T-cell (primary cell): ENCODE results near the gene PITPNC1. TPM values are rescaled to one million over a fixed set of nuclear protein-coding genes. Genes with fewer than 3 reads are reported as not detected.

Experiments used
- ATAC-seq, 4 experiments: fragments of 200-7000 bp in 3 of 4; fragments of 150-1000 bp in 1 of 4; cut with Tn5 transposase; replicated peaks in 1 of 4; 1 replicate in 3 of 4; 2 replicates in 1 of 4; pipeline ENCODE4 v1.10.0; 2021; ENCODE audit warnings: moderate library complexity in 3 of 4, mild to moderate bottlenecking in 2 of 4, moderate number of reproducible peaks in 1 of 4
- CTCF ChIA-PET, 2 donors: fragments of 300-600 bp; sonication (Branson Sonifier 250); formaldehyde crosslinking; loops; one replicate each; lab custom pipeline; 2022; ENCODE audit warnings: antibody characterized with exemption in 2 of 2; lab: Charles Lee
- POLR2A ChIA-PET, 2 donors: fragments of 300-600 bp; sonication (Branson Sonifier 250); formaldehyde crosslinking; loops; one replicate each; lab custom pipeline; 2022; ENCODE audit warnings: antibody characterized with exemption in 2 of 2; lab: Charles Lee
- DNase-seq, 35 experiments: peaks; one replicate each; pipeline versions ENCODE4 v3.0.0 to v3.0.0-alpha.2; 2013 to 2023
- H3K27ac ChIP-seq: one replicate; pipeline ENCODE4 v1.5.1; 2013; ENCODE audit warnings: low read length
- H3K27me3 ChIP-seq, 2 experiments: replicated peaks in 1 of 2; 1 replicate in 1 of 2; 2 replicates in 1 of 2; pipeline versions ENCODE4 v1.6.1 to v1.7.0; 2013; ENCODE audit warnings: low read length in 1 of 2, mixed read lengths in 1 of 2; ENCODE audit not compliant: control insufficient read depth in 2 of 2, insufficient read depth in 2 of 2; ENCODE audit errors: extremely low read depth in 1 of 2
- H3K36me3 ChIP-seq, 2 donors: 1 replicate in 1 of 2; 2 replicates in 1 of 2; pipeline versions ENCODE4 v1.6.1 to v1.7.0; 2013; ENCODE audit warnings: low read length in 1 of 2; ENCODE audit not compliant: control insufficient read depth in 2 of 2, insufficient read depth in 1 of 2; ENCODE audit errors: extremely low read depth in 1 of 2
- H3K4me1 ChIP-seq, 2 experiments: 1 replicate in 1 of 2; 2 replicates in 1 of 2; pipeline versions ENCODE4 v1.6.1 to v1.7.0; 2013; ENCODE audit warnings: low read length in 2 of 2, mixed read lengths in 1 of 2; ENCODE audit not compliant: insufficient read depth in 2 of 2, control insufficient read depth in 1 of 2; ENCODE audit errors: extremely low read depth in 1 of 2
- H3K4me3 ChIP-seq, 2 donors: 1 replicate in 1 of 2; 2 replicates in 1 of 2; pipeline versions ENCODE4 v1.5.1 to v1.7.0; 2013; ENCODE audit warnings: mild to moderate bottlenecking in 2 of 2, low read length in 1 of 2, moderate library complexity in 1 of 2; ENCODE audit not compliant: control insufficient read depth in 1 of 2; ENCODE audit errors: extremely low read depth in 1 of 2
- H3K9me3 ChIP-seq: 2 replicates; pipeline ENCODE4 v1.7.0; 2013
- H3K27ac Mint-ChIP-seq, 2 donors: one replicate each; pipeline ENCODE4 v1.8.0; 2020 to 2021; ENCODE audit warnings: mild to moderate bottlenecking in 2 of 2, mixed read lengths in 2 of 2
- H3K27me3 Mint-ChIP-seq, 2 donors: one replicate each; pipeline ENCODE4 v1.8.0; 2021 to 2022; ENCODE audit warnings: mixed read lengths in 2 of 2
- H3K36me3 Mint-ChIP-seq: one replicate; pipeline ENCODE4 v1.8.0; 2021; ENCODE audit warnings: mixed read lengths
- H3K4me1 Mint-ChIP-seq, 3 donors: one replicate each; pipeline ENCODE4 v1.8.0; 2020 to 2022; ENCODE audit warnings: mixed read lengths in 3 of 3, mild to moderate bottlenecking in 1 of 3
- H3K4me3 Mint-ChIP-seq, 3 donors: one replicate each; pipeline ENCODE4 v1.8.0; 2020 to 2022; ENCODE audit warnings: mild to moderate bottlenecking in 3 of 3, mixed read lengths in 3 of 3, moderate library complexity in 3 of 3
- H3K9me3 Mint-ChIP-seq, 3 donors: one replicate each; pipeline ENCODE4 v1.8.0; 2020 to 2022; ENCODE audit warnings: mixed read lengths in 3 of 3
- whole genome bisulfite sequencing: methylation state at CpG from one replicate; pipeline ENCODE4 v1.1.5; 2013; ENCODE audit warnings: missing lambda C conversion rate; ENCODE audit not compliant: insufficient coverage; 5-methylcytosine and 5-hydroxymethylcytosine counted together
- total RNA-seq, 35 experiments: library from RNA in 6 of 35; stranded (reverse) in 6 of 35; fragments of 120-200 nt in 1 of 35; gene quantifications; one replicate each; pipeline versions ENCODE4 v1.2.1 to v1.2.4 and lab custom pipeline; 2013 to 2026

The PITPNC1 gene
- total RNA-seq, 5 donors from 2014 or later (not counting 1 experiment from before 2014, with no cell fraction given) = 82.6 to 132 (median 111) TPM

- H3K36me3 Mint-ChIP-seq = peaks cover 34% of the 10 kb centered on the region
- H3K9me3 Mint-ChIP-seq = no peaks in the 10 kb centered on the region
- H3K4me1 ChIP-seq = no peaks in the 10 kb centered on the region
- no peak for DNase-seq
- no peak overlapping the region for H3K27ac ChIP-seq
- no peaks in the 10 kb centered on the region for H3K27me3 Mint-ChIP-seq
- H3K27ac Mint-ChIP-seq = peak overlapping the region in 1 of 2 donors; percentile 4
- H3K36me3 ChIP-seq = peaks cover 4 to 41% of the 10 kb centered on the region in 2 donors
- H3K27me3 ChIP-seq = no peaks in the 10 kb centered on the region
- H3K4me3 ChIP-seq = no peak overlapping the region
- CTCF ChIA-PET = interaction anchor here in 1 of 2 donors (0.6 kb wide), 1 partner anchor 306 kb away, joined by 7 read pairs; no protein-coding TSS in a partner anchor
- H3K9me3 ChIP-seq = no peaks in the 10 kb centered on the region
- ATAC-seq = no peak
- POLR2A ChIA-PET = interaction anchor here in 1 of 2 donors (0.6 kb wide), 2 partner anchors 192 to 331 kb away, joined by 3 to 6 read pairs; no protein-coding TSS in a partner anchor
- peaks cover 17 to 19% (median 17%) of the 10 kb centered on the region in 3 donors for H3K4me1 Mint-ChIP-seq
- no CpG with 5 or more reads among the region's 2 CpGs for WGBS
- H3K4me3 Mint-ChIP-seq = no peak overlapping the region
Observed at GRCh38 chr17:67682196-67682595, 305.1 kb downstream of the PITPNC1 start.

DNA sequence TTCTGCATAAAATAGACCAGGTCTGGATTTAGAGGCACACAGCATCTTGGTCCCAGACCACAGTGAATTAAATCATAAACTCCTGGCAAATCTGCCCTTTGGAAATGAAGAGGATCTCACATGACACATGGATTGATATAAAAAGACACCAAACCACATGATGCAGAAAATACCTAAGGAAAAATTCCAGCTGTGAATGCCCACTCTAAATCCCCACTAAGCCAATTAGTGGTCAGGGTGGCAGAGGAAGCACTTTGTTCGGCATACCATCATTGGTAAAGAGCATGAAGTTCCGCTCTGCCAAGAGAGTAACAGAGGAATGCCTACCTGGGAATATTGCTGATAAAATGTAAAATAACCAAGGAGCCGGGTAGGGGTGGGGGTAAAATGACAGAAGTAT, 308.3 kb downstream of the PITPNC1 start:
- WGBS = 100% methylated on average over 2 of the region's 3 CpGs
- Histone ChIP-seq H3K9me3 (no peaks in the 10 kb centered on the region), H3K4me1 (no peaks in the 10 kb centered on the region), H3K27ac (no peak overlapping the region), H3K4me3 (no peak overlapping the region), H3K27me3 (no peaks in the 10 kb centered on the region), H3K36me3 (peaks cover 0 to 27% of the 10 kb centered on the region in 2 donors)
- ChIA-PET CTCF (no interaction called here), POLR2A (no interaction called here)
- peaks cover 7 to 12% (median 11%) of the 10 kb centered on the region in 3 donors for H3K4me1 Mint-ChIP-seq
- ATAC-seq (no peak), DNase-seq (no peak)
- no peak overlapping the region for H3K4me3 Mint-ChIP-seq
- no peaks in the 10 kb centered on the region for H3K9me3 Mint-ChIP-seq
- H3K27me3 Mint-ChIP-seq = no peaks in the 10 kb centered on the region
- H3K27ac Mint-ChIP-seq = peak overlapping the region in 1 of 2 donors; percentile 37
- peaks cover 23% of the 10 kb centered on the region for H3K36me3 Mint-ChIP-seq

DNA sequence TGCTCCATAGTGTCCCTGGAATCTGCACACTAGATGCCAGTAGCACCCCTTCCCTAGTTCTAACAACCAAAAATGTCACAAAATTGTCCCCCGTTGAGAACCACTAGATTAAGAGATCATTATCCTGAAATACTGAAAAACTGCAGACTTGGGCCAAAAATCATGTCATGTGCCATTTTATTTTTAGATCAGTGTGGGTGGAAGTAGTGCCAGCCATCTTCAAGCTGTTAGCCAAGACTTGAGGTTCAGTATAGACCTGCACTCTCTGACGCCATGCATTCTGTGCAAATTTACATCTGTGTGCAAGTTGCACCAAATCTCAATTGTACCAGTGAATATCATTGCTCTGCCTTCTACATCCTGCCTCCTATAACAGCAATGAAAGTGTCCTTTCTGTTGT, 309.2 kb downstream of the PITPNC1 start:
- no peak overlapping the region for H3K4me3 Mint-ChIP-seq
- H3K27ac Mint-ChIP-seq = peak overlapping the region in 1 of 2 donors; percentile 23
- H3K9me3 Mint-ChIP-seq = no peaks in the 10 kb centered on the region
- H3K36me3 ChIP-seq = peaks cover 0 to 22% of the 10 kb centered on the region in 2 donors
- no peaks in the 10 kb centered on the region for H3K9me3 ChIP-seq
- peaks cover 17% of the 10 kb centered on the region for H3K36me3 Mint-ChIP-seq
- H3K27me3 Mint-ChIP-seq = no peaks in the 10 kb centered on the region
- H3K27me3 ChIP-seq = no peaks in the 10 kb centered on the region
- ChIA-PET CTCF (interaction anchor here in 1 of 2 donors (0.7 to 2.7 kb wide), 2 partner anchors 307 to 311 kb away, joined by 3 to 26 read pairs; no protein-coding TSS in a partner anchor), POLR2A (interaction anchor here in 1 of 2 donors (0.5 kb wide), 1 partner anchor 221 kb away, joined by 3 read pairs; no protein-coding TSS in a partner anchor)
- no peak for DNase-seq
- no peak overlapping the region for H3K4me3 ChIP-seq
- no peaks in the 10 kb centered on the region for H3K4me1 ChIP-seq
- WGBS = 100% methylated on average over 1 of the region's 2 CpGs
- no peak for ATAC-seq
- no peak overlapping the region for H3K27ac ChIP-seq
- H3K4me1 Mint-ChIP-seq = peaks cover 4 to 5% (median 4%) of the 10 kb centered on the region in 3 donors

DNA sequence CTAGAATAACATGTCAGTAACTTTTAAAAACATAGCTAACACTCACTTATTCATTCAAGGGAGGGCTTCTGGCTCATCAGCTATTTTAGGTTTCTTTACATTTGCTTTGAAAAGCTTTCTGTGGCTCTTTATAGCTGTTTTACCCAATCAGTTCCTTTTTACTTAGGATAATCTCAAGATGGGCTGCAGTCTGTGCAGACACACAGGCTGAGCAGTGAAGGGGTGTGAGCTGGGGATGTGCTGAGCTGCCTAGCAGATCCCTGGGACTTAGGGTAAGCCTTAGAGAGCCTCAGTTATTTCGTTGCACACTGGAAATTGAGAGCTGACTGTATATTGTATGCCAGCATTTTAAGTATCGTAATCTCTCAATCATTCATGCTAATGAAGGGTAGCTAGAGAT, 310.4 kb downstream of the PITPNC1 start:
- Histone ChIP-seq H3K4me1 (no peaks in the 10 kb centered on the region), H3K4me3 (no peak overlapping the region), H3K9me3 (no peaks in the 10 kb centered on the region), H3K27ac (no peak overlapping the region), H3K27me3 (no peaks in the 10 kb centered on the region), H3K36me3 (peaks cover 0 to 32% of the 10 kb centered on the region in 2 donors)
- ChIA-PET POLR2A (interaction anchor here (0.6 kb wide), 3 partner anchors 11 to 875 kb away, joined by 3 to 6 read pairs (median 4); no protein-coding TSS in a partner anchor), CTCF (interaction anchor here (0.6 to 2.7 kb wide), 5 partner anchors 13 to 558 kb away, joined by 3 to 26 read pairs (median 4); no protein-coding TSS in a partner anchor)
- Mint-ChIP-seq H3K4me1 (peaks cover 4 to 5% (median 4%) of the 10 kb centered on the region in 3 donors), H3K36me3 (peaks cover 19% of the 10 kb centered on the region), H3K27ac (no peak overlapping the region), H3K27me3 (no peaks in the 10 kb centered on the region), H3K9me3 (no peaks in the 10 kb centered on the region), H3K4me3 (no peak overlapping the region)
- no peak for DNase-seq
- no peak for ATAC-seq
- WGBS = no CpG with 5 or more reads among the region's 2 CpGs

DNA sequence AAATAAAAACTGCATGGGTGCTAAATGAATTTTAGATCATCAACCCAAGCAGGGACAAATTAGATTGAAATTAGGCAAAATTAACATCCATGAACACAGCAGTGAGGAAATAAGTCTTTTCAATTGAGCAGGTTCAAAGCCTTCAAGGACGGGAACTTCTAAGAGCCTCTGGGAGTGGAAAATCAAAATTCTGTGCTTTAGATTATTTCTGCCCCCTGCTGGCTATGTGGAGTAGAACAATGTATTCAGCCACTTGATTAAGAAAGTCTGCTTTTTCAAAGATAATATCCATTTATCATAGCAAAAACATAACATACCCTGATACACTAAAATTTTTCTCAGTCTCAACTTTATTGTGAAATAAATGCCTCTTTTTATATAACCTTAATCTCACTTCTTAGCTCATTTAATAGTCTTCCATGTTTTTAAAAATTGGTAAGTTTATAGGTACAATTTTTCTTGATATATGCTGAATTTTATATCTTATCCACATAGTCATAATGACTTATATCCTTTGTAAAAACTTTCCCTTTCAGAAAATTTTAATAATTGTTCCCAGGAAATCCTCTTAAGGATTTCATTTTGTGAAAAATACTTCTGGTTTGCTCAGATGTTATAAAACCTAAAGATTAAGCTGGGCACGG, 312.6 kb downstream of the PITPNC1 start:
- H3K27me3 ChIP-seq = no peaks in the 10 kb centered on the region
- peaks cover 38% of the 10 kb centered on the region for H3K36me3 Mint-ChIP-seq
- no peak overlapping the region for H3K4me3 Mint-ChIP-seq
- no peak overlapping the region for H3K27ac Mint-ChIP-seq
- H3K4me1 Mint-ChIP-seq = peaks cover 4 to 5% (median 4%) of the 10 kb centered on the region in 3 donors
- H3K4me3 ChIP-seq = no peak overlapping the region
- ChIA-PET CTCF (interaction anchor here (0.6 to 1.4 kb wide), 12 partner anchors 8 to 991 kb away, joined by 3 to 7 read pairs (median 4); no protein-coding TSS in a partner anchor), POLR2A (no interaction called here)
- 0% methylated on average over 1 of the region's 2 CpGs for WGBS
- no peaks in the 10 kb centered on the region for H3K9me3 Mint-ChIP-seq
- H3K27ac ChIP-seq = no peak overlapping the region
- no peaks in the 10 kb centered on the region for H3K27me3 Mint-ChIP-seq
- H3K9me3 ChIP-seq = no peaks in the 10 kb centered on the region
- peaks cover 0 to 53% of the 10 kb centered on the region in 2 donors for H3K36me3 ChIP-seq
- DNase-seq (peak in 28 of 35 experiments; percentile 2 to 76 (median 28)), ATAC-seq (peak; percentile 45 to 60 (median 54))
- H3K4me1 ChIP-seq = no peaks in the 10 kb centered on the region

DNA sequence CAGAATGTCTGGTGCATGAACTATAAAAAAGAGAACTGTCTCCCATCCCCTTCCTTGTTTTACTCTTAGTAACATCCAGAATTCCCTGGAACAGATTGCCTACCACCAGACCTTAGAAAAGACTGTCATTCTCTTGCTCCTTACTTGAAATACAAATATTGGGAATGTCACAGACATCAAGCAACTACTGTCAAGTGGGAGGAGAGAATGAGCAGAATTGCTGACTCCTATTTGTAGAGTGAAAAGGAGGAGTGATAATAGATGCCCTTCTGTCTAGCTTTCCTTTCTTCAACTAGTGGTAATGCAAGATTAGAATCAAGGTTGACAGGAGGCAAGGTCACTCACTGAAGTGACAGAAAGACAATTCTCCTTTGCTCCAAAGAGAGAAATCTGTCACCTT, 316.7 kb downstream of the PITPNC1 start:
- ChIA-PET CTCF (no interaction called here), POLR2A (interaction anchor here (0.6 to 1.1 kb wide), 4 partner anchors 13 to 329 kb away, joined by 3 to 12 read pairs (median 5); no protein-coding TSS in a partner anchor)
- peaks cover 4 to 5% (median 4%) of the 10 kb centered on the region in 3 donors for H3K4me1 Mint-ChIP-seq
- H3K27me3 ChIP-seq = no peaks in the 10 kb centered on the region
- H3K27me3 Mint-ChIP-seq = no peaks in the 10 kb centered on the region
- no peaks in the 10 kb centered on the region for H3K9me3 Mint-ChIP-seq
- DNase-seq (no peak), ATAC-seq (no peak)
- no peaks in the 10 kb centered on the region for H3K4me1 ChIP-seq
- H3K36me3 ChIP-seq = peaks cover 0 to 36% of the 10 kb centered on the region in 2 donors
- H3K27ac ChIP-seq = no peak overlapping the region
- peaks cover 37% of the 10 kb centered on the region for H3K36me3 Mint-ChIP-seq
- H3K9me3 ChIP-seq = no peaks in the 10 kb centered on the region
- no peak overlapping the region for H3K4me3 ChIP-seq
- peak overlapping the region in 1 of 2 donors; percentile 45 for H3K27ac Mint-ChIP-seq
- H3K4me3 Mint-ChIP-seq = no peak overlapping the region
